Measurements from ENCODE around the gene TXNDC12. TPM values are rescaled to one million over a fixed set of nuclear protein-coding genes. Genes with fewer than 3 reads are reported as not detected.

Gene TXNDC12
- total RNA-seq, 1 experiment from 2014 or later = 80.9 TPM

DNA sequence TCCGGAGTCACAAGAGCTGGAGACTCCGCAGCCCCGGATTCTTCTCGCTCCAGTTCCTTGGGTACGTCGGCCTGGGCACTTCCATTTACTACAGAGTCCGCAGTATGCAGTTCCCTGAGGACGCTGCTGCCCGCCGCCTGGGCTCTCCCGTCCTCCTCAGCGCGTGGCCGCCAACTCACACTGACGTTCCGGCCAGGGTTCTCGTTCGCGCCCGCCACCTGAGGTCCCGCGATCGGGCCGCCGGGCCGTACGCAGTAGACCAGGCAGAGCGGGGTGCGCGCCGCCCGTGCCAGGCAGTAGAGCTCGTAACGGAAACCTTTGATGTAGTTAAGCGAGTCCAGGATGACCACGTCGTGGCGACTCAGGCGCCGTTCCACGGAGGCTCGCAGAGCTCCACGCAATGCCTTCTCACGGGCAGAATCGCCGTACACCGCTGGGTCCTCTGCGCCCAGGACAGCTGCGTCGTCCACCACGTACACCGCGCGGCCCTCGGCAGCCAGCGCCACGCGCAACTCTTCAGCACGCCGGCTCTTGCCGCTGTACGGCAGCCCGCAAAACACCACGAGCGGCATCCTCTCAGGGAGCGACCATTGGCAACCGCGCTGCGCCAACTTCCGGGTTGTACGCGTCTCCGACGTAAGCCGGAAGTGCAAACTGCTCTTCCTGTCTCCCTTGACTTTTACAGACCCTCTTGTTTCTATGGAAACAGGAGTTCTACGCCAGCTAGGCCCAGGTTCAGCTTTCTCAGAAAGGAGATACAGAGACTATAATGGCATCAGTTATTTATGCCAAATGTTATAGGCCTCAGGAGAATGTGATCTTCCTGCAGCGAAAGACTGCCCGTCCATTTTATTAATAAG, 21.6 kb downstream of the TXNDC12 start, which contains the start of gene KTI12 (continued):
- TF ChIP-seq ZBTB43 (CRISPR knock-in tag; IDR thresholded peaks at IDR 0.05) (peak; percentile 75; the same call in 1 of the 2 replicates), ZBTB21 (CRISPR knock-in tag; IDR thresholded peaks at IDR 0.05; ENCODE audit: borderline replicate concordance) (no peak), MYBL2 (CRISPR knock-in tag; IDR thresholded peaks at IDR 0.05) (peak; percentile 79), MXD4 (CRISPR knock-in tag; IDR thresholded peaks at IDR 0.05; ENCODE audit: borderline replicate concordance) (no peak), JUN (CRISPR knock-in tag; IDR thresholded peaks at IDR 0.05) (no peak; the same call in 1 of the 2 replicates), JAZF1 (CRISPR knock-in tag; IDR thresholded peaks at IDR 0.05) (no peak), CDX4 (CRISPR knock-in tag; IDR thresholded peaks at IDR 0.05; ENCODE audit: borderline replicate concordance) (no peak), FOXP1 (CRISPR knock-in tag; IDR thresholded peaks at IDR 0.05; ENCODE audit: borderline replicate concordance) (peak; percentile 94), SOX15 (CRISPR knock-in tag; IDR thresholded peaks at IDR 0.05) (no peak), GTF2I (CRISPR knock-in tag; conservative IDR thresholded peaks at IDR 0.05) (no peak), ZNF232 (CRISPR knock-in tag; IDR thresholded peaks at IDR 0.05) (no peak), ERG (CRISPR knock-in tag; IDR thresholded peaks at IDR 0.05) (no peak), SP1 (CRISPR knock-in tag; conservative IDR thresholded peaks at IDR 0.05) (0 out of 2 replicates have a peak, but pooled peaks have one; percentile 27), ESRRA (CRISPR knock-in tag; IDR thresholded peaks at IDR 0.05; ENCODE audit: borderline replicate concordance) (0 out of 2 replicates have a peak, but pooled peaks have one; percentile 68), E2F5 (CRISPR knock-in tag; IDR thresholded peaks at IDR 0.05) (no peak)
- TF ChIP-seq, protein P1, sequence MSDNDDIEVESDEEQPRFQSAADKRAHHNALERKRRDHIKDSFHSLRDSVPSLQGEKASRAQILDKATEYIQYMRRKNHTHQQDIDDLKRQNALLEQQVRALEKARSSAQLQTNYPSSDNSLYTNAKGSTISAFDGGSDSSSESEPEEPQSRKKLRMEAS (CRISPR knock-in tag; IDR thresholded peaks at IDR 0.05) = peak; percentile 88
- TF ChIP-seq, protein P2, sequence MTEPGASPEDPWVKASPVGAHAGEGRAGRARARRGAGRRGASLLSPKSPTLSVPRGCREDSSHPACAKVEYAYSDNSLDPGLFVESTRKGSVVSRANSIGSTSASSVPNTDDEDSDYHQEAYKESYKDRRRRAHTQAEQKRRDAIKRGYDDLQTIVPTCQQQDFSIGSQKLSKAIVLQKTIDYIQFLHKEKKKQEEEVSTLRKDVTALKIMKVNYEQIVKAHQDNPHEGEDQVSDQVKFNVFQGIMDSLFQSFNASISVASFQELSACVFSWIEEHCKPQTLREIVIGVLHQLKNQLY (CRISPR knock-in tag; IDR thresholded peaks at IDR 0.05) = no peak

DNA sequence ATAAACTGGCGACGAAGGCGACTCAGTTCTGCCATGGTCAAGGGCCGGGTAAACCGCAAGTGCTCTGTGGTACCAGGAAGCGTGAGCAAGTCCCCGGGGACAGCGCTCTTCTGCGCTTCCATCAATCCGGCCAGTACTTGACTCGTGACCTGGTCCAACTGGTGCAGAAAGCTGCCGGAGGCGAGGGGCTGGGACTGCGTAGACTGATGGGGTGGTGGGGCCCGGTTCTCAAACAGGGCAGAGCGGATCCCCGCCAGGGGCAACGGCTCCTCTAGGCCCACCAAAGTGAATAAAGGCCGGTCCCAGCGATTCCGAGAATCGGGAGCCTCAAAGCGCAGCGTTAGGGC, 22.2 kb downstream of the TXNDC12 start:
- Mint-ChIP-seq H3K27me3 (ENCODE audit: low read depth) (no peaks in the 10 kb centered on the region), H3K4me3 (peak overlapping the region; percentile 93), H3K9me3 (no peaks in the 10 kb centered on the region), H3K4me1 (peaks cover 20% of the 10 kb centered on the region), H3K27ac (no peak overlapping the region), H3K36me3 (peaks cover 3% of the 10 kb centered on the region; the same call in 1 of the 2 replicates)
- ATAC-seq (peak; percentile 59), DNase-seq (ENCODE audit: low spot score) (peak; percentile 36)
- CTCF ChIA-PET = interaction anchor here (1.3 kb wide), 1 partner anchor 316 kb away, joined by 5 read pairs; no protein-coding TSS in a partner anchor
- POLR2A ChIA-PET = interaction anchor here (0.6 to 1.7 kb wide), 2 partner anchors 22 to 294 kb away, joined by 3 to 11 read pairs; partner anchors contain the start of gene TXNDC12
- TF ChIP-seq ATF1 (CRISPR knock-in tag; IDR thresholded peaks at IDR 0.05) (0 out of 2 replicates have a peak, but pooled peaks have one; percentile 6), ZNF396 (CRISPR knock-in tag; IDR thresholded peaks at IDR 0.05; ENCODE audit: borderline replicate concordance) (no peak), KAT7 (CRISPR knock-in tag; IDR thresholded peaks at IDR 0.05; ENCODE audit: borderline replicate concordance) (no peak), USF1 (CRISPR knock-in tag; IDR thresholded peaks at IDR 0.05) (peak; percentile 30; the same call in 1 of the 2 replicates)
- TF ChIP-seq, protein P1 (CRISPR knock-in tag; IDR thresholded peaks at IDR 0.05) = peak; percentile 0; the same call in 1 of the 2 replicates

Measured in WTC11 (cell line).